K562 (cell line): ENCODE results near the gene SLC25A1. TPM values are rescaled to one million over a fixed set of nuclear protein-coding genes. Genes with fewer than 3 reads are reported as not detected.

ENCODE experiments used
- ATAC-seq: fragments of 200-7000 bp; cut with Tn5 transposase; 3 replicates; pipeline ENCODE4 v1.9.1; 2020; ENCODE audit warnings: moderate library complexity
- BruUV-seq: library from RNA; stranded (reverse); fragments of 400-500 nt; replicated peaks from 2 replicates; lab custom pipeline; 2021; lab: Mats Ljungman, UMichigan
- CTCF ChIA-PET: fragments of 300-600 bp; formaldehyde crosslinking; extraction: SDS; loops from one replicate; lab custom pipeline; 2021; ENCODE audit warnings: low intra/inter-chr PET ratio; lab: Yijun Ruan, JAX
- POLR2A ChIA-PET: fragments of 300-600, 350-650 bp; sonication (Branson Sonifier 250); formaldehyde crosslinking; extraction: SDS; loops from one replicate; lab custom pipeline; 2021; ENCODE audit warnings: antibody characterized with exemption, inconsistent platforms; lab: Yijun Ruan, JAX
- DNase-seq, 4 experiments: peaks; one replicate each; pipeline versions ENCODE4 v3.0.0 to v3.0.0-alpha.2; 2011 to 2018; ENCODE audit warnings: low spot score in 3 of 4, mixed read lengths in 3 of 4; ENCODE audit errors: extremely low read depth in 1 of 4
- FAIRE-seq: peaks from 2 replicates; lab custom pipeline; 2011; peaks lifted over from hg19 to GRCh38; lab: Jason Lieb, UNC
- H2AFZ ChIP-seq: 2 replicates; pipeline ENCODE4 v1.6.0; 2011; ENCODE audit warnings: low read depth, low read length, control low read depth, inconsistent platforms
- H3K27ac ChIP-seq: fragments of 200-600 bp; 3 replicates; pipeline ENCODE4 v1.8.0; 2011; ENCODE audit warnings: low read depth, mild to moderate bottlenecking, control low read depth, inconsistent platforms, low read length, moderate library complexity, mixed read lengths; ENCODE audit errors: extremely low read depth
- H3K27me3 ChIP-seq, 2 experiments: fragments of 300-600 bp in 1 of 2; 2 replicates in 1 of 2; 3 replicates in 1 of 2; pipeline versions ENCODE4 v1.6.0 to v1.8.0; 2011; ENCODE audit warnings: inconsistent platforms in 2 of 2, low read length in 2 of 2, mild to moderate bottlenecking in 1 of 2, mixed read lengths in 1 of 2, moderate library complexity in 1 of 2; ENCODE audit not compliant: control insufficient read depth in 2 of 2, insufficient read depth in 2 of 2
- H3K36me3 ChIP-seq: fragments of 300-600 bp; 3 replicates; pipeline ENCODE4 v1.8.0; 2011; ENCODE audit warnings: mild to moderate bottlenecking, low read length, inconsistent platforms; ENCODE audit not compliant: control insufficient read depth, insufficient read depth
- H3K4me1 ChIP-seq, 2 experiments: fragments of 200-600 bp in 1 of 2; replicated peaks in 1 of 2; 2 replicates in 1 of 2; 3 replicates in 1 of 2; pipeline versions ENCODE4 v1.5.1 to v1.8.0; 2011; ENCODE audit warnings: inconsistent platforms in 2 of 2, low read length in 2 of 2, mild to moderate bottlenecking in 1 of 2, mixed read lengths in 1 of 2, moderate library complexity in 1 of 2; ENCODE audit not compliant: control insufficient read depth in 2 of 2, insufficient read depth in 2 of 2
- H3K4me2 ChIP-seq: 2 replicates; pipeline ENCODE4 v1.6.1; 2011; ENCODE audit warnings: low read length, control low read depth, inconsistent platforms, mixed read lengths; ENCODE audit not compliant: insufficient read depth
- H3K4me3 ChIP-seq: fragments of 200-600 bp; sonication (generic), shearing (Covaris generic); 2 replicates; pipeline ENCODE4 v1.5.1; 2016; ENCODE audit warnings: control low read depth, inconsistent platforms
- H3K79me2 ChIP-seq: fragments of 200-600 bp; 3 replicates; pipeline ENCODE4 v1.8.0; 2011; ENCODE audit warnings: low read length, inconsistent platforms; ENCODE audit not compliant: control insufficient read depth, insufficient read depth
- H3K9ac ChIP-seq, 2 experiments: 2 replicates each; pipeline versions ENCODE4 v1.6.0 to v1.6.1; 2011; ENCODE audit warnings: low read depth in 2 of 2, low read length in 2 of 2, control low read depth in 1 of 2, inconsistent platforms in 1 of 2, mild to moderate bottlenecking in 1 of 2, mixed read lengths in 1 of 2; ENCODE audit not compliant: insufficient read depth in 1 of 2
- H3K9me1 ChIP-seq: one replicate; pipeline ENCODE4 v1.6.0; 2011; ENCODE audit warnings: inconsistent platforms, mild to moderate bottlenecking, low read length, moderate library complexity; ENCODE audit not compliant: control insufficient read depth, insufficient read depth
- H3K9me3 ChIP-seq: replicated peaks from 2 replicates; pipeline ENCODE4 v1.5.1; 2011; ENCODE audit warnings: low read depth, low read length, inconsistent platforms; ENCODE audit not compliant: control insufficient read depth, insufficient read depth
- H4K20me1 ChIP-seq: replicated peaks from 2 replicates; pipeline ENCODE4 v1.6.1; 2011; ENCODE audit warnings: low read length, inconsistent platforms, mixed read lengths; ENCODE audit not compliant: control insufficient read depth, insufficient read depth
- ARID4B ChIP-seq: sonication (generic); formaldehyde crosslinking; IDR thresholded peaks from 2 replicates; pipeline ENCODE4 v1.8.0; 2022; ENCODE audit warnings: mild to moderate bottlenecking, missing genetic modification reagents
- ATF2 ChIP-seq: sonication (generic); formaldehyde crosslinking; IDR thresholded peaks from 2 replicates; pipeline ENCODE4 v1.8.1; 2022; ENCODE audit warnings: missing genetic modification reagents
- BRCA1 ChIP-seq, 2 experiments: fragments of 450-650 bp in 1 of 2; sonication (generic) in 1 of 2; formaldehyde crosslinking in 1 of 2; IDR thresholded peaks; 2 replicates each; pipeline versions ENCODE4 v1.5.0 to v1.6.1; 2017 to 2020; ENCODE audit warnings: mild to moderate bottlenecking in 1 of 2, missing genetic modification reagents in 1 of 2
- CHD2 ChIP-seq: IDR thresholded peaks from 2 replicates; pipeline ENCODE4 v1.6.1; 2011; ENCODE audit warnings: low read depth, low read length
- ETV6 ChIP-seq, 3 experiments: fragments of 150-350 bp in 1 of 3; sonication (generic) in 1 of 3; formaldehyde crosslinking in 1 of 3; IDR thresholded peaks; 2 replicates each; pipeline versions ENCODE4 v1.6.1 to v1.8.0; 2014 to 2022; ENCODE audit warnings: borderline replicate concordance in 2 of 3, low read depth in 2 of 3, antibody characterized with exemption in 1 of 3, low read length in 1 of 3, mild to moderate bottlenecking in 1 of 3, missing genetic modification reagents in 1 of 3
- EZH2 ChIP-seq: IDR thresholded peaks from 2 replicates; pipeline ENCODE4 v1.6.1; 2012; ENCODE audit warnings: low read depth, mild to moderate bottlenecking, inconsistent platforms, low read length, borderline replicate concordance
- HNRNPLL ChIP-seq: fragments of 200-400 bp; formaldehyde crosslinking; IDR thresholded peaks from 2 replicates; pipeline ENCODE4 v1.6.1; 2017; ENCODE audit warnings: low read length, low read depth, mild to moderate bottlenecking; ENCODE audit not compliant: poor library complexity, severe bottlenecking
- POLR2H ChIP-seq: IDR thresholded peaks from 2 replicates; pipeline ENCODE4 v1.6.1; 2016; ENCODE audit warnings: missing genetic modification characterization, low read depth, mild to moderate bottlenecking, control low read depth, missing compliant biosample characterization, moderate library complexity
- RBBP5 ChIP-seq: fragments of 200-600 bp; sonication (generic); IDR thresholded peaks from 2 replicates; pipeline ENCODE4 v1.6.1; 2012; ENCODE audit warnings: borderline replicate concordance, mild to moderate bottlenecking, low read length, control low read depth, inconsistent platforms; ENCODE audit not compliant: insufficient read depth, poor library complexity, severe bottlenecking
- XRCC5 ChIP-seq: fragments of 200-400 bp; formaldehyde crosslinking; IDR thresholded peaks from 2 replicates; pipeline ENCODE4 v1.6.1; 2017; ENCODE audit warnings: low read depth, mild to moderate bottlenecking, low read length
- ZNF280B ChIP-seq: fragments of 250-450 bp; sonication (Bioruptor Pico); IDR thresholded peaks from 2 replicates; pipeline ENCODE4 v1.5.1; 2021; ENCODE audit warnings: mild to moderate bottlenecking
- WGBS: fragments of 100-300 bp; shearing (Covaris generic); methylation state at CpG from one replicate; pipeline ENCODE4 v1.1.6; 2016; ENCODE audit warnings: low coverage, mixed read lengths; ENCODE audit not compliant: insufficient coverage; ENCODE audit errors: missing lambda C conversion rate; 5-methylcytosine and 5-hydroxymethylcytosine counted together
- in situ Hi-C: fragments of 300-500 bp; cut with MboI; formaldehyde crosslinking; loops from 4 replicates; pipeline ENCODE4 v1.15.0; 2018; ENCODE audit warnings: inconsistent platforms, mixed read lengths
- intact Hi-C: fragments of 100-400 bp; cut with micrococcal nuclease; formaldehyde crosslinking; loops from 2 replicates; pipeline ENCODE4 v1.14.2; 2022
- polyA plus RNA-seq, 8 experiments: library from polyadenylated mRNA; depleted of rRNA in 4 of 8; stranded (reverse) in 5 of 8; unstranded in 3 of 8; fragments of >200 nt; fragmentation: Nextera tagmentation in 2 of 8; fragmentation: Illumina TruSeq in 1 of 8; extraction: Ambion mirVana in 2 of 8; extraction: Trizol in 1 of 8; gene quantifications; 2 replicates each; pipeline versions ENCODE4 v1.2.1 to v1.2.3, GENCODE V29; 2011 to 2014; ENCODE audit warnings: inconsistent platforms in 1 of 8, missing spikeins in 1 of 8
- total RNA-seq, 7 experiments: library from RNA; depleted of rRNA in 6 of 7; stranded (reverse); fragments of >200 nt in 6 of 7; fragmentation: Illumina TruSeq in 2 of 7; extraction: Trizol in 2 of 7; gene quantifications; 2 replicates each; pipeline versions ENCODE4 v1.2.1 to v1.2.3, GENCODE V29; 2011 to 2021; ENCODE audit warnings: low replicate concordance in 1 of 7

SLC25A1 gene
- total and polyA plus RNA-seq, 9 of the 15 experiments (the other 6 are each of a cell fraction or from before 2014, with no cell fraction given), result 11.0 to 408 (median 110) TPM

GRCh38 chr22:19225560-19225959, 47.0 kb upstream of the SLC25A1 start (continued):
- TF ChIP-seq ARID4B (0 out of 2 replicates have a peak, but pooled peaks have one; percentile 18), ATF2 (CRISPR knock-in tag) (0 out of 2 replicates have a peak, but pooled peaks have one; percentile 40)

GRCh38 chr22:19224985-19225384, 46.4 kb upstream of the SLC25A1 start:
- no peaks in the 10 kb centered on the region for H3K36me3 ChIP-seq
- no TSS peak for BruUV-seq
- no peak overlapping the region for H3K4me2 ChIP-seq
- H2AFZ ChIP-seq, result no peak overlapping the region
- no peak for ATAC-seq
- DNase-seq, result no peak
- WGBS, result 29% methylated on average over 7 of the region's 7 CpGs
- FAIRE-seq, result no peak
- no peaks in the 10 kb centered on the region for H3K4me1 ChIP-seq
- H3K79me2 ChIP-seq, result no peaks in the 10 kb centered on the region
- peaks cover 3 to 4% of the 10 kb centered on the region in 2 experiments; a peak in 3 of 5 replicates for H3K27me3 ChIP-seq
- no peaks in the 10 kb centered on the region for H3K9me3 ChIP-seq
- POLR2A ChIA-PET, result interaction anchor here (0.7 kb wide), 1 partner anchor 336 kb away, joined by 3 read pairs; no protein-coding TSS in a partner anchor
- H4K20me1 ChIP-seq, result no peaks in the 10 kb centered on the region
- no peak overlapping the region for H3K27ac ChIP-seq
- no peaks in the 10 kb centered on the region for H3K9me1 ChIP-seq
- in situ Hi-C loops, result no loop called here
- H3K4me3 ChIP-seq, result no peak overlapping the region
- CTCF ChIA-PET, result no interaction called here
- intact Hi-C loops, result no loop called here
- H3K9ac ChIP-seq, result no peak overlapping the region
- no peak for TF ChIP-seq BRCA1 (IDR thresholded peaks at IDR 0.05)
- TF ChIP-seq BRCA1 (CRISPR knock-in tag; IDR thresholded peaks at IDR 0.05), result no peak
- no peak for TF ChIP-seq EZH2
- no peak for TF ChIP-seq POLR2H (tag)
- 0 out of 2 replicates have a peak, but pooled peaks have one; percentile 70 for TF ChIP-seq XRCC5
- TF ChIP-seq ZNF280B, result 0 out of 2 replicates have a peak, but pooled peaks have one; percentile 59
- peak; percentile 4 for TF ChIP-seq HNRNPLL
- TF ChIP-seq ETV6 (IDR thresholded peaks at IDR 0.05; ENCODE audit: borderline replicate concordance in 1 of 2, low read depth in 2 of 2, low read length in 1 of 2), result no peak
- no peak for TF ChIP-seq ETV6 (CRISPR knock-in tag; IDR thresholded peaks at IDR 0.05; ENCODE audit: borderline replicate concordance)
- TF ChIP-seq CHD2, result no peak
- peak; percentile 60 for TF ChIP-seq RBBP5
